HEK293T (cell line): ENCODE measurements around the gene TMEM151A.
"Not testable (repeated sequence)": the region's sequence is repeated elsewhere in the genome, so short reads cannot be mapped to it uniquely, and the experiment has no call there.

ENCODE experiments used
- FOXA1 ChIP-seq: fragments of 450-650 bp; IDR thresholded peaks from 2 replicates; pipeline ENCODE4 v1.6.1; 2016; ENCODE audit warnings: mild to moderate bottlenecking
- SUZ12 ChIP-seq: fragments of 450-650 bp; IDR thresholded peaks from 2 replicates; pipeline ENCODE4 v1.6.1; 2016; ENCODE audit warnings: mild to moderate bottlenecking
- TF ChIP-seq, protein P1 (sequence below): fragments of 450-650 bp; IDR thresholded peaks from 2 replicates; pipeline ENCODE4 v1.6.1; 2016

DNA sequence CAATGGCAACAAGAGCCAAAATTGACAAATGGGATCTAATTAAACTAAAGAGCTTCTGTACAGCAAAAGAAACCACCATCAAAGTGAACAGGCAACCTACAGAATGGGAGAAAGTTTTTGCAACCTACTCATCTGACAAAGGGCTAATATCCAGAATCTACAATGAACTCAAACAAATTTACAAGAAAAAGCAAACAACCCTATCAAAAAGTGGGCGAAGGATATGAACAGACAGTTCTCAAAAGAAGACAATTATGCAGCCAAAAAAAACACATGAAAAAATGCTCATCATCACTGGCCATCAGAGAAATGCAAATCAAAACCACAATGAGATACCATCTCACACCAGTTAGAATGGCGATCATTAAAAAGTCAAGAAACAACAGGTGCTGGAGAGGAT lies 28.6 kb downstream of the TMEM151A start:
- TF ChIP-seq FOXA1, SUZ12: not testable (repeated sequence)
- TF ChIP-seq, protein P1, sequence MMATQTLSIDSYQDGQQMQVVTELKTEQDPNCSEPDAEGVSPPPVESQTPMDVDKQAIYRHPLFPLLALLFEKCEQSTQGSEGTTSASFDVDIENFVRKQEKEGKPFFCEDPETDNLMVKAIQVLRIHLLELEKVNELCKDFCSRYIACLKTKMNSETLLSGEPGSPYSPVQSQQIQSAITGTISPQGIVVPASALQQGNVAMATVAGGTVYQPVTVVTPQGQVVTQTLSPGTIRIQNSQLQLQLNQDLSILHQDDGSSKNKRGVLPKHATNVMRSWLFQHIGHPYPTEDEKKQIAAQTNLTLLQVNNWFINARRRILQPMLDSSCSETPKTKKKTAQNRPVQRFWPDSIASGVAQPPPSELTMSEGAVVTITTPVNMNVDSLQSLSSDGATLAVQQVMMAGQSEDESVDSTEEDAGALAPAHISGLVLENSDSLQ = not testable (repeated sequence)
